ENCODE measurements around the gene MEI4.
"Not testable (repeated sequence)": the region's sequence is repeated elsewhere in the genome, so short reads cannot be mapped to it uniquely, and the experiment has no call there.

The MEI4 gene

DNA sequence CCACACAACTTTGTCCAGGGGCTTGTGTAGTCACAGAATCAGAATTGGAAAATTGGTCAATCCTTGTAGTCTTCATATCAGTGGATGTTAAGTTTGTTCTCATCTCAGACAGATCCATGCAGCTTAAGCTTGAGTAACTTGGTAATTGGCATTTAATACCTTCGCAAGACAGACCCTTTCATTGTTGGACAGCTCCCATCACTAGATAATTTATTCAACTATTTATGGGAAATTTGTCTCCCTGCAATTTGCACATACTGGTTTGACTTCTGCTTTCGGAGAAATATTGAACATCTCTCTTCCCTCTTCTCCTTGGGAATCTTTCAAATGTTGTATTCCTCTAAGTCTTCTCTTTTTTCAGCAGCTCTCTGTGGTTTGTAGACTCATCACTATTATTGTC lies 17.1 kb downstream of the MEI4 start:
- Histone ChIP-seq H3K4me1 (ENCODE audit: control insufficient read depth in 5 of 5, insufficient read depth in 5 of 5, low read length in 5 of 5) (no peaks in the 10 kb centered on the region), H3K27me3 (ENCODE audit: control insufficient read depth in 5 of 5, insufficient read depth in 4 of 5, low read length in 5 of 5) (no peaks in the 10 kb centered on the region), H3K4me3 (ENCODE audit: low read depth in 1 of 5, low read length in 5 of 5) (no peak overlapping the region), H3K9ac (ENCODE audit: low read length in 5 of 5) (no peak overlapping the region), H3K36me3 (ENCODE audit: control insufficient read depth in 5 of 5, insufficient read depth in 5 of 5, low read length in 5 of 5) (no peaks in the 10 kb centered on the region), H3K9me3 (ENCODE audit: control insufficient read depth in 5 of 5, low read length in 5 of 5) (no peaks in the 10 kb centered on the region), H3K27ac (ENCODE audit: low read depth, low read length) (no peak overlapping the region)

DNA sequence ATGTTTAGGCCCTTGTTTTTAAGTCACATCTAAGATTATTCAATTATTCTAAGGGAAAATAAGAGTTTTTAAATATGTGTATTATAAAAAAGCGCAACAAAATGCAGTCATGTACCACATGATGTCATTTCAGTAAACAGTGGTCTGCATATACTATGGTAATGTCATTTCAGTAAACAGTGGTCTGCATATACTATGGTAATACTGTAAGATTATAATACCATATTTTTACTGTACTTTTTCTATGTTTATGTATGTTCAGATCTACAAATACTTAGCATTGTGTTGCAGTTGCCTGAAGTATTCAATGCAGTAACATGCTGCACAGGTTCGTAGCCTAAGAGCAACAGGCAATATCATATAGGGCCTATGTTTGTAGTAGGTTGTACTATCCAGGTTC lies 21.4 kb downstream of the MEI4 start:
- Histone ChIP-seq H3K36me3 (ENCODE audit: control insufficient read depth in 5 of 5, insufficient read depth in 5 of 5, low read length in 5 of 5) (no peaks in the 10 kb centered on the region), H3K4me1 (ENCODE audit: control insufficient read depth in 5 of 5, insufficient read depth in 5 of 5, low read length in 5 of 5) (no peaks in the 10 kb centered on the region), H3K4me3 (ENCODE audit: low read depth in 1 of 5, low read length in 5 of 5) (no peak overlapping the region), H3K9ac (ENCODE audit: low read length in 5 of 5) (no peak overlapping the region), H3K9me3 (ENCODE audit: control insufficient read depth in 5 of 5, low read length in 5 of 5) (no peaks in the 10 kb centered on the region), H3K27ac (ENCODE audit: low read depth, low read length) (no peak overlapping the region), H3K27me3 (ENCODE audit: control insufficient read depth in 5 of 5, insufficient read depth in 4 of 5, low read length in 5 of 5) (no peaks in the 10 kb centered on the region)

DNA sequence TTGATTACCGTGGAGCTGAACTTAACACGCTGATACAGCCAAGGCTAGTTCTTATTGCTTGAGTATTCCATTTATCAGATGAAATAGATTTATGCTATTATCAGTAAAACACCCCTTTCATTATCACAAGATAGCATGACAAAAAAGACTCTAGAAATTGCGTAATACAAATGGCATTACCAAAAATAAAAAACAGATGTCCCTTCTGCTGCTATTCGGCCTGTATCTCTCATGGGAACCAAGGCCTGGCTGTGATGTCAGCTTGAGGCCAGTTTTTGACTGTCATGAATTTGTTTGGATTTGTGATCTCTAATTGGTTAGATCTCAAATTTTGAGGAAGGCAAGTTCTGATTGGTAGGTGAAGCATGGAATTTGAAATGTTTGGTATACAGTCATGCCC lies 25.2 kb downstream of the MEI4 start:
- Histone ChIP-seq H3K9me3 (ENCODE audit: control insufficient read depth in 5 of 5, low read length in 5 of 5) (no peaks in the 10 kb centered on the region), H3K27me3 (ENCODE audit: control insufficient read depth in 5 of 5, insufficient read depth in 4 of 5, low read length in 5 of 5) (no peaks in the 10 kb centered on the region), H3K36me3 (ENCODE audit: control insufficient read depth in 5 of 5, insufficient read depth in 5 of 5, low read length in 5 of 5) (no peaks in the 10 kb centered on the region)

DNA sequence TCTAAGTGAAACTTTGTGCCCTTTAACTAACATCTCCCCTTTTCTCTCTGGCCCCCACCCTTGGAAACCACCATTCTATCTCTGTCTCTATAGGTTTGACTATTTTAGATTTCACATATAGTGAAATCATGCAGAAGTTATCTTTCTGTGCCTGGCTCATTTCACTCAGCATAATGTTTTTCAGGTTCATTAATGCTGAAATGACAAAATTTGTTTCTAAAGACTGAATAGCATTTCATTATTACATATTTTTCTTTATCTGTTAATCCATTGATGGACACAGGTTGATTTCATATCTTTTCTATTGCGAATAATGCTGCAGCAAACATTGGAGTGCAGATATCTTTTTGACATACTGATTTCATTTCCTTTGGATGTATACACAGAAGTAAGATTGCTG lies 30.7 kb downstream of the MEI4 start:
- Histone ChIP-seq H3K4me1 (ENCODE audit: control insufficient read depth in 5 of 5, insufficient read depth in 5 of 5, low read length in 5 of 5) (no peaks in the 10 kb centered on the region), H3K36me3 (ENCODE audit: control insufficient read depth in 5 of 5, insufficient read depth in 5 of 5, low read length in 5 of 5) (no peaks in the 10 kb centered on the region), H3K4me3 (ENCODE audit: low read depth in 1 of 5, low read length in 5 of 5) (no peak overlapping the region), H3K9ac (ENCODE audit: low read length in 5 of 5) (no peak overlapping the region), H3K27me3 (ENCODE audit: control insufficient read depth in 5 of 5, insufficient read depth in 4 of 5, low read length in 5 of 5) (no peaks in the 10 kb centered on the region), H3K9me3 (ENCODE audit: control insufficient read depth in 5 of 5, low read length in 5 of 5) (no peaks in the 10 kb centered on the region), H3K27ac (ENCODE audit: low read depth, low read length) (no peak overlapping the region)

More for the DNA sequence above, 25.2 kb downstream of the MEI4 start:
- Histone ChIP-seq H3K4me3 (ENCODE audit: low read depth in 1 of 5, low read length in 5 of 5) (no peak overlapping the region), H3K4me1 (ENCODE audit: control insufficient read depth in 5 of 5, insufficient read depth in 5 of 5, low read length in 5 of 5) (no peaks in the 10 kb centered on the region), H3K9ac (ENCODE audit: low read length in 5 of 5) (no peak overlapping the region), H3K27ac (ENCODE audit: low read depth, low read length) (no peak overlapping the region)

DNA sequence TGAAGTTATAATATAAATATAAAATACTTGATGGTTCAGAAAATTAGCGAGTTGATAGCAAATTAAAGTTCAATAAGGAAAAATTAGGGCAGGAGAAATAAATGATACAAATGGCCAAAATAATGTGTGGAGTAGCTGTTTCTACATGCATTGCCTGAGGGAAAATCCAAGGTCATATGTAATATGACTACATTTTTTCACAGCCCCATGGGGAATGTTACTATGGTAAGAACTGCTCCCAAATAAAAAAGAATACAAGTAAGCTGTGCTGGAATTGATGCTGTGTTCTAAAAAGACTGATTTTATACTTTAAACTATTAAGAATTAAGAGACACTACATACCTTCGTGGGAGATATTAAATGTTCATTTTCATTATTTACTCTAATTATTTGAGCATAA lies 34.1 kb downstream of the MEI4 start:
- Histone ChIP-seq H3K9me3 (ENCODE audit: control insufficient read depth in 5 of 5, low read length in 5 of 5) (no peaks in the 10 kb centered on the region), H3K9ac (ENCODE audit: low read length in 5 of 5) (no peak overlapping the region), H3K4me1 (ENCODE audit: control insufficient read depth in 5 of 5, insufficient read depth in 5 of 5, low read length in 5 of 5) (no peaks in the 10 kb centered on the region), H3K4me3 (ENCODE audit: low read depth in 1 of 5, low read length in 5 of 5) (no peak overlapping the region), H3K27me3 (ENCODE audit: control insufficient read depth in 5 of 5, insufficient read depth in 4 of 5, low read length in 5 of 5) (no peaks in the 10 kb centered on the region), H3K36me3 (ENCODE audit: control insufficient read depth in 5 of 5, insufficient read depth in 5 of 5, low read length in 5 of 5) (no peaks in the 10 kb centered on the region), H3K27ac (ENCODE audit: low read depth, low read length) (no peak overlapping the region)

DNA sequence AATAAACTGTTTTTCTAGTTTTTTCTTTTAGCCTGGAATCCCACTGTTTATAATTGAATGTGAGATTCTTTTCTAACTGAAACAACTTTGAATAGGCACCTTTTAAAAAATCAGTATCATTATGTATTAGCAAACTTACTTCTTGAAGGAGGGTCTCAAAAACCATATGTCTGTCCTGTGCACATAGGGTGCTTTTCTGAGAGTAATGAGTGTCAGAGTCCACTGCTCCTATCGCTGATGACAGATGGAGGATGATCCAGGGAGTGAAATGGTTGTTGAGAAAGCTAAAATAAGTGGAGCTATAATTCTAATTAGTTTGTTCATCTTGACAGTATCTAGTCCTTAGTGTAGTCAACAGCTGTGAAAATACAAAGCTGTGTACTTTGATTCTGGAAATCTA lies 35.8 kb downstream of the MEI4 start:
- no peak overlapping the region for H3K9ac ChIP-seq (ENCODE audit: low read length in 5 of 5)
- no peaks in the 10 kb centered on the region for H3K27me3 ChIP-seq (ENCODE audit: control insufficient read depth in 5 of 5, insufficient read depth in 4 of 5, low read length in 5 of 5)
- H3K36me3 ChIP-seq (ENCODE audit: control insufficient read depth in 5 of 5, insufficient read depth in 5 of 5, low read length in 5 of 5) = no peaks in the 10 kb centered on the region
- H3K4me1 ChIP-seq (ENCODE audit: control insufficient read depth in 5 of 5, insufficient read depth in 5 of 5, low read length in 5 of 5) = no peaks in the 10 kb centered on the region
- H3K9me3 ChIP-seq (ENCODE audit: control insufficient read depth in 5 of 5, low read length in 5 of 5) = no peaks in the 10 kb centered on the region
- no peak overlapping the region for H3K4me3 ChIP-seq (ENCODE audit: low read depth in 1 of 5, low read length in 5 of 5)
- H3K27ac ChIP-seq (ENCODE audit: low read depth, low read length) = no peak overlapping the region

DNA sequence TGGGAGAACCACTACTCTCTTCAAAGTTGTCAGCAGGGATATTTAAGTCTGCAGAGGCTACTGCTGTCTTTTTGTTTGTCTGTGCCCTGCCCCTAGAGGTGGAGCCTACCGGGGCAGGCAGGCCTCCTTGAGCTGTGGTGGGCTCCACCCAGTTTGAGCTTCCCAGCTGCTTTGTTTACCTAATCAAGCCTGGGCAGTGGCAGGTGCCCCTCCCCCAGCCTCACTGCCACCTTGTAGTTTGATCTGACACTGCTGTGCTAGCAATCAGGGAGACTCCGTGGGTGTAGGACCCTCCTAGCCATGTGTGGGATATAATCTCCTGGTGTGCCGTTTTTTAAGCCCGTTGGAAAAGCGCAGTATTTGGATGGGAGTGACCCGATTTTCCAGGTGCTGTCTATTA lies 47.3 kb downstream of the MEI4 start:
- H3K27ac ChIP-seq (ENCODE audit: low read depth, low read length); H3K27me3 ChIP-seq (ENCODE audit: control insufficient read depth in 5 of 5, insufficient read depth in 4 of 5, low read length in 5 of 5); H3K9ac ChIP-seq (ENCODE audit: low read length in 5 of 5); H3K36me3 ChIP-seq (ENCODE audit: control insufficient read depth in 5 of 5, insufficient read depth in 5 of 5, low read length in 5 of 5); H3K9me3 ChIP-seq (ENCODE audit: control insufficient read depth in 5 of 5, low read length in 5 of 5); H3K4me3 ChIP-seq (ENCODE audit: low read depth in 1 of 5, low read length in 5 of 5); H3K4me1 ChIP-seq (ENCODE audit: control insufficient read depth in 5 of 5, insufficient read depth in 5 of 5, low read length in 5 of 5): not testable (repeated sequence)

DNA sequence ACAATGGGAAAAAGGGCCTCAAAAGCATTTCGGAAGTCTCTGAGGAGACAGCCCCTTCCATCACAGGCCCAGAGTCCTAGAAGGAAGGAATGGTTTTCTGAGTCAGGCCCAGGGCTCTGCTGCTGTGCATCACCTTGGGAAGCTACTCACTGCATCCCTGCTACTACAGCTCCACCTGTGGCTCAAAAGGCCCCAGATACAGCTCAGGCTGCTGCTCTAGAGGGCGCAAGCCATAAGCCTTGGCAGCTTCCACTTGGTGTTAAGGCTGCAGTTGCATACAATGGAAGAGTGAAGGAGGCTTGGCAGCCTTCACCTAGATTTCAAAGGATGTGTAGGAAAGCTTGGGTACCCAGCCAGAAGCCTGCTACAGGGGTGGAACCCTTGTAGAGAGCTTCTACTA lies 54.8 kb downstream of the MEI4 start:
- Histone ChIP-seq H3K36me3 (ENCODE audit: control insufficient read depth in 5 of 5, insufficient read depth in 5 of 5, low read length in 5 of 5) (no peaks in the 10 kb centered on the region), H3K27ac (ENCODE audit: low read depth, low read length) (no peak overlapping the region), H3K4me3 (ENCODE audit: low read depth in 1 of 5, low read length in 5 of 5) (peak overlapping the region in 2 of 5 donors; percentile 2 to 5), H3K9ac (ENCODE audit: low read length in 5 of 5) (no peak overlapping the region), H3K4me1 (ENCODE audit: control insufficient read depth in 5 of 5, insufficient read depth in 5 of 5, low read length in 5 of 5) (no peaks in the 10 kb centered on the region), H3K9me3 (ENCODE audit: control insufficient read depth in 5 of 5, low read length in 5 of 5) (peaks cover 3 to 21% (median 12%) of the 10 kb centered on the region in 5 donors), H3K27me3 (ENCODE audit: control insufficient read depth in 5 of 5, insufficient read depth in 4 of 5, low read length in 5 of 5) (no peaks in the 10 kb centered on the region)

DNA sequence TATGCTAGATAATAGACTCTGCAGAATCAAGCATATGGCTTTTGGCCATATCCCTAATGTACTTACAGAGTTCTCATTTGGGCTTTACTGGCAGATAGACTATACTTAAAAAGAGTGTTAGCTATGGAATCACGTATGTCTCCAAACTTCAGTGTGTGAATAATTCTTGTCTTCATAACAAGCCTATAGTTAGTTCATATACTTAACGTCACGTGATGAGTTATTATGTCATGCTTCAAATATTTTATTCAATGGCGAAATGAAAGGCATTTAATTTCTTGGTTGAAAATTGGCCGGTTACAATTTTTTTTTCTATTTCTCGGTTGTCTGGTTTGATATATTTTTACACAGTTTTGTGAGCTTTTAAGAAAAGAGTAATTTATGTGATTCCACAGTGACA lies 62.7 kb downstream of the MEI4 start:
- H3K9ac ChIP-seq (ENCODE audit: low read length in 5 of 5) = no peak overlapping the region
- H3K27ac ChIP-seq (ENCODE audit: low read depth, low read length) = no peak overlapping the region
- H3K4me3 ChIP-seq (ENCODE audit: low read depth in 1 of 5, low read length in 5 of 5) = no peak overlapping the region
- H3K27me3 ChIP-seq (ENCODE audit: control insufficient read depth in 5 of 5, insufficient read depth in 4 of 5, low read length in 5 of 5) = no peaks in the 10 kb centered on the region
- H3K36me3 ChIP-seq (ENCODE audit: control insufficient read depth in 5 of 5, insufficient read depth in 5 of 5, low read length in 5 of 5) = no peaks in the 10 kb centered on the region
- H3K9me3 ChIP-seq (ENCODE audit: control insufficient read depth in 5 of 5, low read length in 5 of 5) = peaks cover 0 to 2% (median 0%) of the 10 kb centered on the region in 5 donors
- H3K4me1 ChIP-seq (ENCODE audit: control insufficient read depth in 5 of 5, insufficient read depth in 5 of 5, low read length in 5 of 5) = no peaks in the 10 kb centered on the region

DNA sequence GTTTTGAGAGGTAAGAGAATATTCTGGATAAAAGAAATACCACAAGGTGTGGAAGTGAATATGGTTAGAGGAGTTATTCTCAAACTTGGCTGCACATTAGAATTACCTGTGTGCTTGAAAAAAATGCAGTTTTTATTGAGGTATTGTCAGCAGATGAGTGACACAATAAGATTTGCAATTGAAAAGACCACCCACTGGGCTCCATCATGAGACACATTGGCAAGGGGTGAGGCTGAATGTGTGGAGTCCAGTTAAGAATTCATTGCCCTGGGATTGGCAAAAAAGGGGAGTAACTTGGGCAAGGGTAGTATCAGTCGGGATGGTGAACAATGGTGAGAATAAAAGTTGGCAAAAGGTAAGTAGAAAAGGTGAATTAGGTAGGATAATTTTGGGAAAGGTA lies 63.5 kb downstream of the MEI4 start:
- no peak overlapping the region for H3K27ac ChIP-seq (ENCODE audit: low read depth, low read length)
- H3K9ac ChIP-seq (ENCODE audit: low read length in 5 of 5) = no peak overlapping the region
- H3K4me3 ChIP-seq (ENCODE audit: low read depth in 1 of 5, low read length in 5 of 5) = no peak overlapping the region
- H3K36me3 ChIP-seq (ENCODE audit: control insufficient read depth in 5 of 5, insufficient read depth in 5 of 5, low read length in 5 of 5) = no peaks in the 10 kb centered on the region
- no peaks in the 10 kb centered on the region for H3K4me1 ChIP-seq (ENCODE audit: control insufficient read depth in 5 of 5, insufficient read depth in 5 of 5, low read length in 5 of 5)
- peaks cover 0 to 2% (median 0%) of the 10 kb centered on the region in 5 donors for H3K9me3 ChIP-seq (ENCODE audit: control insufficient read depth in 5 of 5, low read length in 5 of 5)
- H3K27me3 ChIP-seq (ENCODE audit: control insufficient read depth in 5 of 5, insufficient read depth in 4 of 5, low read length in 5 of 5) = no peaks in the 10 kb centered on the region

DNA sequence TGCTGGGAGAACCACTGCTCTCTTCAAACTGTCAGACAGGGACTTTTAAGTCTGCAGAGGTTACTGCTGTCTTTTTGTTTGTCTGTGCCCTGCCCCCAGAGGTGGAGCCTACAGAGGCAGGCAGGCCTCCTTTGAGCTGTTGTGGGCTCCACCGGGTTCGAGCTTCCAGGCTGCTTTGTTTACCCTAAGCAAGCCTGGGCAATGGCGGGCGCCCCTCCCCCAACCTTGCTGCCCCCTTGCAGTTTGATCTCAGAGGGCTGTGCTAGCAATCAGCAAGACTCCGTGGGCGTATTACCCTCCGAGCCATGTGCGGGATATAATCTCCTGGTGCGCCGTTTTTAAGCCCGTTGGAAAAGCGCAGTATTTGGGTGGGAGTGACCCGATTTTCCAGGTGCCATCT lies 83.2 kb downstream of the MEI4 start:
- H3K27ac ChIP-seq (ENCODE audit: low read depth, low read length); H3K36me3 ChIP-seq (ENCODE audit: control insufficient read depth in 5 of 5, insufficient read depth in 5 of 5, low read length in 5 of 5); H3K4me1 ChIP-seq (ENCODE audit: control insufficient read depth in 5 of 5, insufficient read depth in 5 of 5, low read length in 5 of 5); H3K9me3 ChIP-seq (ENCODE audit: control insufficient read depth in 5 of 5, low read length in 5 of 5); H3K4me3 ChIP-seq (ENCODE audit: low read depth in 1 of 5, low read length in 5 of 5); H3K9ac ChIP-seq (ENCODE audit: low read length in 5 of 5); H3K27me3 ChIP-seq (ENCODE audit: control insufficient read depth in 5 of 5, insufficient read depth in 4 of 5, low read length in 5 of 5): not testable (repeated sequence)

Measured in subcutaneous abdominal adipose tissue (tissue), 5 donors.